Gastroesophageal sphincter (tissue), 4 donors: ENCODE results near the gene ATF5. TPM values are rescaled to one million over a fixed set of nuclear protein-coding genes. Genes with fewer than 3 reads are reported as not detected.
"Not testable (repeated sequence)": the region's sequence is repeated elsewhere in the genome, so short reads cannot be mapped to it uniquely, and the experiment has no call there.

Experiments used
- ATAC-seq: fragments of 150-250 bp; one replicate; pipeline ENCODE4 v1.9.1; 2016; ENCODE audit warnings: mild to moderate bottlenecking, moderate library complexity
- H3K27ac ChIP-seq, 4 donors: fragments of 200-600 bp; sonication (generic) in 3 of 4; 1 replicate in 3 of 4; 2 replicates in 1 of 4; pipeline ENCODE4 v1.5.1; 2016 to 2019
- H3K27me3 ChIP-seq: fragments of 200-600 bp; sonication (generic); one replicate; pipeline ENCODE4 v1.5.1; 2019
- H3K36me3 ChIP-seq, 2 donors: fragments of 200-600 bp; sonication (generic); one replicate each; pipeline ENCODE4 v1.5.1; 2019; ENCODE audit warnings: control low read depth in 1 of 2
- H3K4me1 ChIP-seq, 3 donors: fragments of 200-600 bp; sonication (generic); 1 replicate in 2 of 3; 2 replicates in 1 of 3; pipeline ENCODE4 v1.5.1; 2016 to 2019; ENCODE audit warnings: control low read depth in 2 of 3
- H3K4me3 ChIP-seq, 2 donors: fragments of 200-600 bp; sonication (generic); one replicate each; pipeline ENCODE4 v1.5.1; 2019; ENCODE audit warnings: mild to moderate bottlenecking in 1 of 2, moderate library complexity in 1 of 2
- H3K9me3 ChIP-seq, 3 donors: fragments of 200-600 bp; sonication (generic); one replicate each; pipeline ENCODE4 v1.5.1; 2017 to 2019; ENCODE audit warnings: control low read depth in 2 of 3
- EP300 ChIP-seq: sonication (generic); formaldehyde crosslinking; IDR thresholded peaks from one replicate; pipeline ENCODE4 v1.6.1; 2017; ENCODE audit warnings: antibody characterized with exemption, mild to moderate bottlenecking
- POLR2A ChIP-seq, 2 donors: fragments of 450-650 bp; IDR thresholded peaks; one replicate each; pipeline ENCODE4 v1.6.1; 2017; ENCODE audit warnings: antibody characterized with exemption in 2 of 2, mild to moderate bottlenecking in 2 of 2, moderate library complexity in 1 of 2
- POLR2AphosphoS5 ChIP-seq: sonication (generic); formaldehyde crosslinking; IDR thresholded peaks from one replicate; pipeline ENCODE4 v1.6.1; 2017; ENCODE audit warnings: antibody characterized with exemption
- WGBS, 2 donors: methylation state at CpG; one replicate each; pipeline ENCODE4 v1.1.5; 2018; ENCODE audit warnings: low coverage in 1 of 2; 5-methylcytosine and 5-hydroxymethylcytosine counted together
- total RNA-seq, 4 donors: library from RNA; depleted of rRNA; stranded (reverse); fragments of >200 nt; gene quantifications; one replicate each; pipeline ENCODE4 v1.1.0, GENCODE V29; 2016
- TF ChIP-seq, protein P1 (sequence below), 4 experiments: fragments of 200-600 bp in 2 of 4; fragments of 450-650 bp in 2 of 4; sonication (generic) in 1 of 4; IDR thresholded peaks; one replicate each; pipeline ENCODE4 v1.5.1; 2017 to 2019; ENCODE audit warnings: antibody characterized with exemption in 4 of 4, mild to moderate bottlenecking in 2 of 4, moderate library complexity in 2 of 4

The ATF5 gene
- total RNA-seq, 4 donors from 2014 or later: 12.3 to 22.7 (median 16.7) TPM

DNA sequence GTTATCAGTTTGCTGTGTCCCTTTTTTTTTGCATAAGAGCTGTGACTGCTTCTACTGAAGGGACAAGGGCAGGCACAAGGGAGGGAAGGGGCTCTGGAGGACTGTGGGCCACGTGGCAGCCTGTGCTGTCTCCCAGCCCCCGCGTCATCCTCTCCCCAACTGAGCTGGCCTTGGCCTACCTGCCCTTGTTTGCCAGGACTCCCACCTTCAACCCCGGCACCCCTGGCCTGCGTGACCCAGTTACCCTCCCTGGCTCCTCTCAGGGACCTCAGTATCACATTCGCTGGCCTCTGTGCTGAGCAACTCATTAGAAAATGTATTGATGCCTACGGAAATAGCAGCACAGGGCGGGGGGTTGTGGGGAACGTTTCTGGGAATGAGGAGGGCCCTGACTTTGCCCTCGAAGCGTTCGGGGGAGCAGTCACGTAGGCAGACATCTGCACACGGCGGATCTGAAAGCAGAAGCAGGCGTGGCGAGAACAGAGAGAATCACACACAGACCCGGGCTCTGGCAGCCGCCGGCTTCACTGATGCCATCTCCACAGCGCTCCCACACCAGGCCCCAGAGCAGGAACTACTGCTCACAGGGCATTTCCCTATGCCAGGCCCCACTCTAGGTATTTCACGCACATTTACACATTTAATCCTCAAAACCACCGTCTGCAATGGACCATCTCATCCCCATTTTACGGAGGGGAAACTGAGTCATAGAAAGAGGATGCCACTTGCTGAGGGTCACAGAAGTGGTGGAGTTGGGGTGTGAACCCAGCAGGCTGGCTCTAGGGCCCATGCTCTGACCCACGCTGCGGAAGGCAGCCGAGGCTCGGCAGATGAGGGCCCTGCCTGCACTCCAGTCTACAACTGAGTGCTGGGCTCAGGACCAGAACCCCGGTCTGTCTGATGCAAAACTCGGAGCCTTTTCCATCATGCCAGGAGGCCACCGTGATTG is 5.7 kb upstream of the ATF5 start:
- peaks cover 0 to 85% of the 10 kb centered on the region in 2 donors for H3K36me3 ChIP-seq
- H3K9me3 ChIP-seq: no peaks in the 10 kb centered on the region
- no peak overlapping the region for H3K27ac ChIP-seq
- ATAC-seq: no peak
- H3K4me3 ChIP-seq: no peak overlapping the region
- H3K27me3 ChIP-seq: no peaks in the 10 kb centered on the region
- 84 to 89% methylated on average over 10 to 13 of the region's 31 CpGs for WGBS, 2 donors
- TF ChIP-seq POLR2A (IDR thresholded peaks at IDR 0.05) (no peak), EP300 (no peak), POLR2AphosphoS5 (no peak)
- TF ChIP-seq, protein P1, sequence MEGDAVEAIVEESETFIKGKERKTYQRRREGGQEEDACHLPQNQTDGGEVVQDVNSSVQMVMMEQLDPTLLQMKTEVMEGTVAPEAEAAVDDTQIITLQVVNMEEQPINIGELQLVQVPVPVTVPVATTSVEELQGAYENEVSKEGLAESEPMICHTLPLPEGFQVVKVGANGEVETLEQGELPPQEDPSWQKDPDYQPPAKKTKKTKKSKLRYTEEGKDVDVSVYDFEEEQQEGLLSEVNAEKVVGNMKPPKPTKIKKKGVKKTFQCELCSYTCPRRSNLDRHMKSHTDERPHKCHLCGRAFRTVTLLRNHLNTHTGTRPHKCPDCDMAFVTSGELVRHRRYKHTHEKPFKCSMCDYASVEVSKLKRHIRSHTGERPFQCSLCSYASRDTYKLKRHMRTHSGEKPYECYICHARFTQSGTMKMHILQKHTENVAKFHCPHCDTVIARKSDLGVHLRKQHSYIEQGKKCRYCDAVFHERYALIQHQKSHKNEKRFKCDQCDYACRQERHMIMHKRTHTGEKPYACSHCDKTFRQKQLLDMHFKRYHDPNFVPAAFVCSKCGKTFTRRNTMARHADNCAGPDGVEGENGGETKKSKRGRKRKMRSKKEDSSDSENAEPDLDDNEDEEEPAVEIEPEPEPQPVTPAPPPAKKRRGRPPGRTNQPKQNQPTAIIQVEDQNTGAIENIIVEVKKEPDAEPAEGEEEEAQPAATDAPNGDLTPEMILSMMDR (IDR thresholded peaks at IDR 0.05): no peak
- peaks cover 0 to 61% (median 19%) of the 10 kb centered on the region in 3 donors for H3K4me1 ChIP-seq

DNA sequence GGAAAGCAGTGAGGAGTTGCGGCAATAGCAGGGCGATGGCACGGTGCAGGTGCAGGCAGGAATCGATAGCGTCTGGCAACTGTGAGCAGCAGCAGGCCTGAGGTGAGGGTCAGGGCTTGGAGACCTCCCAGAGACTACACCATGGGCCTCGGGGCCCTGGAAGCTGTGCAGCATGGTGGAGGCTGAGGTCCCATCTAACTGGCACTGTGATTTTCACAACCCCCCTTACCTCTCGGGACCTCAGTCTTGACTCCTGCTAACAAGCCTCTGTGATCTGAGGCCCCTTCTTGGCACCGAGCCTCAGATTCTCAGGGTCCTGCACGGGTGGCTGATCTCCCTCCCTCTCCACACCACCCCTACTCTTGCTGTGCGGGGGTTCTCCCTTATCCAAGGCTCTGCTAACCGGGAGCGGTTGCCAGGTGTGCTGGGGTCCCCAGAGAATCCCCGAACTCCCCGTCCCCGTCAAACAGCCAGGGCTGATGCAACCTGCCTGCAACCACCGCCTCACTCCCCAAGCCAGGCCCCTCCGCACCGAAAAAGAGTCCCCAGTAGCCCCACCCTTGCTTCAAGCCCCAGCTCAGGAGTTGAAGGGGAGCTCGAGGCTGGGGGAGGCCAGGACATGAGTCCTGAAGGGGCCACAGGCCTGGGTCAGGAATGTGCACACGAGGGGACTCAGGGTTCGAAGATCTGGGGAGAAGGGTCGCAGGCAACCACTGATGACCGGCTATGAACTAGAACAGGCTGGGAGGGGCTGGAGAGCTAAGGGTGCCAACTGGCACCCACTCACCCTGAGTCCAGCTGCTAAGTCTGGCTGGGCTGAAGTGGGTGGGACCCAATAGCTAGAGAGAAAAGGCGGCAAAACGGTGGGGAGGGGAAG is 4.8 kb upstream of the ATF5 start:
- H3K9me3 ChIP-seq: no peaks in the 10 kb centered on the region
- no peak overlapping the region for H3K4me3 ChIP-seq
- H3K36me3 ChIP-seq: peaks cover 0 to 78% of the 10 kb centered on the region in 2 donors
- peaks cover 0 to 66% (median 22%) of the 10 kb centered on the region in 3 donors for H3K4me1 ChIP-seq
- no peak for ATAC-seq
- TF ChIP-seq POLR2A (IDR thresholded peaks at IDR 0.05): no peak
- TF ChIP-seq POLR2AphosphoS5: no peak
- TF ChIP-seq EP300: no peak
- TF ChIP-seq, protein P1 (IDR thresholded peaks at IDR 0.05): no peak
- 47 to 50% methylated on average over 2 to 3 of the region's 25 CpGs for WGBS, 2 donors
- peak overlapping the region in 1 of 4 donors; percentile 38 for H3K27ac ChIP-seq
- no peaks in the 10 kb centered on the region for H3K27me3 ChIP-seq

DNA sequence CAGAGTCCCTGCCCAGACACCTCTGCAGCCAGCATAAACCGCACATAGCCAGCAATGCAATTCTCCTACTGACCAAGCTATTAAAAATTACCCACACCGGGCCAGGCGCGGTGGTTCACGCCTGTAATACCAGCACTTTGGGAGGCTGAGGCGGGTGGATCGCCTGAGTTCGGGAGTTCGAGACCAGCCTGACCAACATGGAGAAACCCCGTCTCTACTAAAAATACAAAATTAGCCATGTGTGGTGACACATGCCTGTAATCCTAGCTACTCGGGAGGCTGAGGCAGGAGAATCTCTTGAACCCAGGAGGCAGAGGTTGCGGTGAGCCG is 4.2 kb upstream of the ATF5 start:
- WGBS, 2 donors: 100% methylated on average over 5 of the region's 13 CpGs; no CpG with 5 or more reads in 1 of the 2 donors
- Histone ChIP-seq H3K36me3 (peaks cover 0 to 75% of the 10 kb centered on the region in 2 donors), H3K4me1 (peaks cover 0 to 68% (median 22%) of the 10 kb centered on the region in 3 donors), H3K27ac (peak overlapping the region in 1 of 4 donors; percentile 38)
- ATAC-seq, H3K4me3 ChIP-seq, H3K27me3 ChIP-seq, H3K9me3 ChIP-seq: not testable (repeated sequence)

DNA sequence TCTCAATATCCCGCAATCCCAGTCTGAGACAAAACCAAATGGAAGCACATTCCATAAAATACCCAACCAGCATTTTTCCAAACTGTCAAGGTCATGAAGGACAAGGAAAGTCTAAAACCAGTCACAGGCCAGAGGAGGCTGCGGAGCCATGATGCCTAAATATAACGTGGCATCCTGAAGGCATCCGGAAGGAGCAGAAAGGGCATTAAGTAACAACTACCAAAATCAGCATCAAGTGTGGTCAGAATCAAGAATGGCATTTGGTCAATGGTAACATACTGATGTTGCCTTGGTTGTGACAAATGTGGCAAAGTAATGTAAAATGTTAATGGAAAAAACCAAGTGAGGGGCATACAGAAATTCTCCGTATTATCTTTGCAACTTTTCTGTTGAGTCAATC is 3.5 kb upstream of the ATF5 start:
- Histone ChIP-seq H3K4me1 (peaks cover 0 to 75% (median 22%) of the 10 kb centered on the region in 3 donors), H3K27ac (no peak overlapping the region), H3K36me3 (peaks cover 0 to 73% of the 10 kb centered on the region in 2 donors), H3K27me3 (no peaks in the 10 kb centered on the region), H3K9me3 (no peaks in the 10 kb centered on the region), H3K4me3 (no peak overlapping the region)
- TF ChIP-seq EP300 (no peak), POLR2A (IDR thresholded peaks at IDR 0.05) (no peak), POLR2AphosphoS5 (no peak)
- TF ChIP-seq, protein P1 (IDR thresholded peaks at IDR 0.05): no peak
- no peak for ATAC-seq
- WGBS, 2 donors: 88 to 100% methylated on average over 3 to 5 of the region's 5 CpGs

DNA sequence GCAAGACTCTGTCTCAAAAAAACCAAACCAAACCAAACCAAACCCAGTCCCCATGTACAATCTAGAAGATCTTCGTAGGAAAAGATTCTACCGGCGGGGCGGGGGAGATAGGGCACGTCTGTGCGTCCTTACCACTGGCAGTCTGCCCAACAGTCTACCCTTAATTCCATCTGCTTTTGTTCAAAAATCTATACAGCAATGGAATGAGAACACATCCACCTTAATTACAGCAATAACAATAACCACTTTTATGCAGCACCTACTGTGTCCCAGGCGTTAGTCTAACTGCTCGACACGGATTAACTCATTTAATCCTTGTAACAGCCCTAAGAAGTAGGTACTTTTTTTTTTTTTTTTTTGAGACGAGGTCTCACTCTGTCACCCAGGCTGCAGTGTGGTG is 2.5 kb upstream of the ATF5 start:
- H3K4me1 ChIP-seq: peaks cover 0 to 81% (median 22%) of the 10 kb centered on the region in 3 donors
- WGBS, 2 donors: 80 to 87% methylated on average over 3 to 10 of the region's 10 CpGs
- H3K36me3 ChIP-seq: peaks cover 0 to 67% of the 10 kb centered on the region in 2 donors

More for the DNA sequence above, 2.5 kb upstream of the ATF5 start:
- TF ChIP-seq POLR2A (IDR thresholded peaks at IDR 0.05) (no peak), EP300 (no peak), POLR2AphosphoS5 (no peak)
- TF ChIP-seq, protein P1 (IDR thresholded peaks at IDR 0.05): no peak
- Histone ChIP-seq H3K9me3 (no peaks in the 10 kb centered on the region), H3K27me3 (no peaks in the 10 kb centered on the region), H3K27ac (no peak overlapping the region), H3K4me3 (no peak overlapping the region)
- no peak for ATAC-seq
